Parathyroid adenoma (tissue), 2 donors: ENCODE measurements around the gene RHEBL1.

Experiments used
- H2AFZ ChIP-seq: fragments of 300-600 bp; sonication (generic); one replicate; pipeline ENCODE4 v1.7.0; 2017; ENCODE audit warnings: antibody characterized with exemption, mild to moderate bottlenecking
- H3K27ac ChIP-seq: fragments of 300-600 bp; sonication (generic); one replicate; pipeline ENCODE4 v1.7.0; 2017
- H3K27me3 ChIP-seq: fragments of 300-600 bp; sonication (generic); one replicate; pipeline ENCODE4 v1.7.0; 2017; ENCODE audit warnings: low read length; ENCODE audit not compliant: control insufficient read depth, insufficient read depth
- H3K36me3 ChIP-seq: fragments of 300-600 bp; sonication (generic); one replicate; pipeline ENCODE4 v1.7.0; 2017; ENCODE audit warnings: low read length; ENCODE audit not compliant: control insufficient read depth, insufficient read depth
- H3K4me1 ChIP-seq: fragments of 300-600 bp; sonication (generic); one replicate; pipeline ENCODE4 v1.7.0; 2017; ENCODE audit warnings: control low read depth
- H3K4me2 ChIP-seq: fragments of 300-600 bp; sonication (generic); one replicate; pipeline ENCODE4 v1.7.0; 2017; ENCODE audit warnings: low read length
- H3K4me3 ChIP-seq: fragments of 300-600 bp; sonication (generic); one replicate; pipeline ENCODE4 v1.7.0; 2017; ENCODE audit warnings: low read depth, low read length
- H3K79me2 ChIP-seq: fragments of 300-600 bp; sonication (generic); one replicate; pipeline ENCODE4 v1.7.0; 2017; ENCODE audit warnings: control low read depth
- H3K9ac ChIP-seq: fragments of 300-600 bp; sonication (generic); one replicate; pipeline ENCODE4 v1.7.0; 2017; ENCODE audit warnings: mild to moderate bottlenecking
- H3K9me3 ChIP-seq: fragments of 300-600 bp; sonication (generic); one replicate; pipeline ENCODE4 v1.7.0; 2017; ENCODE audit warnings: low read length; ENCODE audit not compliant: control insufficient read depth
- TF ChIP-seq, protein P1 (sequence below): fragments of 300-600 bp; sonication (generic); IDR thresholded peaks from one replicate; pipeline ENCODE4 v1.7.0; 2017; ENCODE audit warnings: antibody characterized with exemption, mild to moderate bottlenecking
- donor health status: primary hyperparathyroidism.

RHEBL1 gene

DNA sequence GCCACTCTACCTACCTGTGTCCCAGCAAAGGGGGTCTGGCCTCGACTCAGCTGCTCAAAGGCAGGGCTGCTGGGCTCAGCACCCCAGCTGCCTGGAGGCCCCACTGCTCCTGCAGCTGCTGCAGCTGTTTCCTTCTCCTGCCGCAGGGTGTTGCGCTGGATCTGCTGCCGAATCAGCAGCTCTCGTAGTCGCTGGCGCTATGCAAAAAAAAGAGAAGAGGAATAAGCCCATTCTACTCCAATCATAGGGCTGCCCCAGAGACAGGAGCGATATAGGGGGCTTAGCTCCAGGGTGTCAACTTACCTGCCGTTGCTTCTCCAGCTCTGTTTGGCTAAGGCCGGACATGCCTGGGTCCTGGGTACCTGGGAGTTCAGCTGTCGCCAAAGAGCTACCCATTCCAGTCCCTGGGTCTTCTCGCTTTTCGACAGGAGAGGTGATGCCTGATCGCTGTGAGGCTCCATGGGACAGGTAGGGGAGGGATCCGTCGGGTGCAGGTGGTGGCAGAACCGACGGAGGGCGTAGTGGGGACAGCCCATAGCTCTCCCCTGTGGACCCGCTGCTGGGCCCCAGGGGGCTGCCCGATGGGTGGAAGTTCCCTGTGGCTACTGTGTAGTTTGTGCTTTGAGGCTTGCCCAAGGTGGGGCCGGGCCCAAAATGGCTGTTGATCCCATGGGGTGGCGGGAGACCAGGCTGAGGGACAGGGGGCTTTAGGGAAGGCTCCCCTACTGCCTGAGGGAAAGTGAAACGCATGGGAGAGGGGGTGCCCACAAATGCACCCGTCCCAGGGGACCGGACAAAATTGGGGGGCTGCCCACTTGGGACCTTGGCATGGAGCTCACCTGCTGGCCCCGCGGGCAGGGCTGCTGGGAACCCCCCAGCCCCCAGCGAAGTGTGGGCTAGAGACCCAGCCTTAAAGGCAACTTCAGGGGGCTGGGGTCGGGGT is 30.1 kb downstream of the RHEBL1 start:
- no peak overlapping the region for H3K27ac ChIP-seq
- H3K36me3 ChIP-seq: no peaks in the 10 kb centered on the region
- H3K4me2 ChIP-seq: no peak overlapping the region
- no peaks in the 10 kb centered on the region for H3K27me3 ChIP-seq
- H3K4me3 ChIP-seq: no peak overlapping the region
- H3K4me1 ChIP-seq: no peaks in the 10 kb centered on the region
- no peak overlapping the region for H2AFZ ChIP-seq
- no peak overlapping the region for H3K9ac ChIP-seq
- no peaks in the 10 kb centered on the region for H3K79me2 ChIP-seq
- no peaks in the 10 kb centered on the region for H3K9me3 ChIP-seq
- TF ChIP-seq, protein P1, sequence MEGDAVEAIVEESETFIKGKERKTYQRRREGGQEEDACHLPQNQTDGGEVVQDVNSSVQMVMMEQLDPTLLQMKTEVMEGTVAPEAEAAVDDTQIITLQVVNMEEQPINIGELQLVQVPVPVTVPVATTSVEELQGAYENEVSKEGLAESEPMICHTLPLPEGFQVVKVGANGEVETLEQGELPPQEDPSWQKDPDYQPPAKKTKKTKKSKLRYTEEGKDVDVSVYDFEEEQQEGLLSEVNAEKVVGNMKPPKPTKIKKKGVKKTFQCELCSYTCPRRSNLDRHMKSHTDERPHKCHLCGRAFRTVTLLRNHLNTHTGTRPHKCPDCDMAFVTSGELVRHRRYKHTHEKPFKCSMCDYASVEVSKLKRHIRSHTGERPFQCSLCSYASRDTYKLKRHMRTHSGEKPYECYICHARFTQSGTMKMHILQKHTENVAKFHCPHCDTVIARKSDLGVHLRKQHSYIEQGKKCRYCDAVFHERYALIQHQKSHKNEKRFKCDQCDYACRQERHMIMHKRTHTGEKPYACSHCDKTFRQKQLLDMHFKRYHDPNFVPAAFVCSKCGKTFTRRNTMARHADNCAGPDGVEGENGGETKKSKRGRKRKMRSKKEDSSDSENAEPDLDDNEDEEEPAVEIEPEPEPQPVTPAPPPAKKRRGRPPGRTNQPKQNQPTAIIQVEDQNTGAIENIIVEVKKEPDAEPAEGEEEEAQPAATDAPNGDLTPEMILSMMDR: no peak

DNA sequence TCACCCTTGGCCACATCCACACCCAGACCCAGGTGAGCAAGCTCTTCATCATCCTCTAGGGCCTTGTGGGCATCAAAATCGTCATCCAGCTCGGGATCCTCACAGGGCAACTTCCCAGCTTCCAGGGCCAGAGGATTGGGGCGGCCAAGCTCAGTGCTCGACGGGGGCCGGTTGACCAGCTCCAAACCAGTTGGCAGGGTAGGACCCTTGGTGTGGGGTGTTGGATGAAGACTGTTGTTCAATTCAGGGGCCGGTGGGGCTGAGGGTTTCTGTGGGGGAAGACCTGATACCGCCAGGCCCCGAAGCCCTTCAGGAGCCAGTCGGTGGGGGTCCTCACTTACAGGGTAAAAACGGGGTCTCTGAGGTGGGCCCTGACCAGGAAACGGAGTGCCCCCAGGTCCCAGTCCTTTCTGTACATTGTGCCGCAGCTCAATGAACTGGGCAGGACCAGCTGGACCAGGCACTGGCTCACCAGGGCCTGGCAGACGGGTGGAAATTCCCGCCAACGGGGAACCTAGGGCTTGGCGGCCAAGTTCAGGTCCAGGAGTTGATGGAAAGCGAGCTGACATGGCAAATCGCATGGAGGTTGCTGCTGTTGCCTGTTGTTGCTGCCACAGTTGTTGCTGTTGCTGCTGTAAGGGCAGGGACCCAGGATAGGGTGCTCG is 31.4 kb downstream of the RHEBL1 start:
- no peaks in the 10 kb centered on the region for H3K36me3 ChIP-seq

DNA sequence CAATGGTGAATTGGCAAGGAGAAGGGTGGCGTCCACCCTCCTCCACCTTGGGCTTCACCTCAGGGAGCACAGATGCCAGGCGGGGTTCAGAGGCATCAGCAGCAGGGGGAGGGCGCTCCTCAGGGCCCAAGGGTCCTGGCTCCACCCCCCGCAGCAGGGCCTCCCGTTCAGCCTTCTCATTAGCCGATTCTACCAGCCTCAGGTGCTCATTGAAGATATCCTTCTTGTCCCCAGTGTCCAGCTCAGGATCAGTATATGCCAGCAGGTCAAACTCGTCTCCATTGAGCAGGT is 31.9 kb downstream of the RHEBL1 start:
- Histone ChIP-seq H3K9me3 (no peaks in the 10 kb centered on the region), H3K79me2 (no peaks in the 10 kb centered on the region), H3K9ac (no peak overlapping the region), H3K4me2 (no peak overlapping the region), H3K36me3 (no peaks in the 10 kb centered on the region), H3K27me3 (no peaks in the 10 kb centered on the region), H2AFZ (no peak overlapping the region), H3K27ac (no peak overlapping the region), H3K4me1 (no peaks in the 10 kb centered on the region), H3K4me3 (no peak overlapping the region)
- TF ChIP-seq, protein P1: no peak

More for the DNA sequence above, 31.4 kb downstream of the RHEBL1 start:
- Histone ChIP-seq H3K4me3 (no peak overlapping the region), H3K4me1 (no peaks in the 10 kb centered on the region), H3K79me2 (no peaks in the 10 kb centered on the region), H3K9me3 (no peaks in the 10 kb centered on the region), H3K27me3 (no peaks in the 10 kb centered on the region), H3K9ac (no peak overlapping the region), H2AFZ (no peak overlapping the region), H3K4me2 (no peak overlapping the region), H3K27ac (no peak overlapping the region)
- TF ChIP-seq, protein P1: no peak

DNA sequence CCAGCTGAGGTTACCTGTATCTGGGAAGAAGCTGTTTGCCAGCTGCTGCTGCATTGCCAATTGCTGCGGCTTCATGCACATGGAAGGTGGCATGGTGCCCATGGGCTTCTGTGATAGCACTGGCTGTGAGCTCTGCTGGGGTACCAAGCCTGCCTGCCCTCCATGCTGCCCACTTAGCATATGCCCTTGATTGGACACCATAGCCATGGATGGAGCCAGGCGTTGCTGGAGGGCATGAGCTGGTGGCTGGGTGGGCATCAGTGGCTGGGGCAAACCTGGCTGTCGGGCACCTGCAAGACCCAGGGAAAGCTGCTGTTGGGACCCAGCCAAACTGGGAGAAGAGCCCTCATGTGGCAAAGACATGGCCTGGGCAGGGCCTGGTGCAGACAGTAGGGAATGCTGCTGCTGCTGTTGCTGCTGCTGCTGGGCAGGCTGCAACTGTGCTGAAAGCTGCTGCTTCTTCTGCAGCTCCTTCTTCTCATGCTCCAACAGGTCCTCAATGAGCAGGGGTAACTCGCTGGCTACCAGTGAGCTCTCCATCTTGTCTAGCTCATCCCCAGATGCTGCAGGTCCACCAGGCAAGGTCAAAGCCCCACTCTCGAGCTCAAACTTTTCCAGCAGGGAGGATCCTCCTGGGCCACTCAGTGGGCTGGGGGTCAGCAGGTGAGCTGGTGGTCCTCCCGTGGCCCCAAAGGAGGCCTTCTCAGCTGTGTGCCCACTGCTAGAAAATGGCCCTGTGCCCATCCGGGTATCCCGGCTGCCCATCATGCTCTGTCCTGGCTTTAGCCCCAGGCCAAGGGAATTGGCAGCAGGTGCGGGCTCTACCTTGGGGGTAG is 32.5 kb downstream of the RHEBL1 start:
- H3K9ac ChIP-seq: no peak overlapping the region
- no peaks in the 10 kb centered on the region for H3K79me2 ChIP-seq
- no peaks in the 10 kb centered on the region for H3K36me3 ChIP-seq
- H2AFZ ChIP-seq: no peak overlapping the region
- no peak overlapping the region for H3K4me3 ChIP-seq
- H3K9me3 ChIP-seq: no peaks in the 10 kb centered on the region
- no peaks in the 10 kb centered on the region for H3K4me1 ChIP-seq
- TF ChIP-seq, protein P1: no peak
- H3K27ac ChIP-seq: no peak overlapping the region
- H3K4me2 ChIP-seq: no peak overlapping the region
- H3K27me3 ChIP-seq: no peaks in the 10 kb centered on the region
